HepG2 (cell line): ENCODE results near the gene UGT2B28. TPM values are rescaled to one million over a fixed set of nuclear protein-coding genes. Genes with fewer than 3 reads are reported as not detected.
"Not testable (repeated sequence)": the region's sequence is repeated elsewhere in the genome, so short reads cannot be mapped to it uniquely, and the experiment has no call there.

ENCODE experiments used
- ATAC-seq: fragments of 200-7000 bp; cut with Tn5 transposase; 3 replicates; pipeline ENCODE4 v1.9.1; 2020; ENCODE audit warnings: mild to moderate bottlenecking, moderate library complexity
- BruUV-seq: library from RNA; stranded (reverse); fragments of 400-500 nt; replicated peaks from 2 replicates; lab custom pipeline; 2021; lab: Mats Ljungman, UMichigan
- CTCF ChIA-PET: fragments of 300-600 bp; formaldehyde crosslinking; extraction: SDS; loops from one replicate; lab custom pipeline; 2021; ENCODE audit warnings: low total read pairs, inconsistent platforms, low intra/inter-chr PET ratio; lab: Yijun Ruan, JAX
- POLR2A ChIA-PET: fragments of 350-600 bp; sonication (Branson Sonifier 250); formaldehyde crosslinking; loops from one replicate; lab custom pipeline; 2020; ENCODE audit warnings: antibody characterized with exemption, inconsistent platforms; lab: Yijun Ruan, JAX
- DNase-seq: peaks from one replicate; pipeline ENCODE4 v3.0.0-alpha.2; 2015; ENCODE audit warnings: low spot score
- FAIRE-seq: peaks from 3 replicates; lab custom pipeline; 2011; peaks lifted over from hg19 to GRCh38; lab: Jason Lieb, UNC
- H2AFZ ChIP-seq: one replicate; pipeline ENCODE4 v1.6.1; 2011; ENCODE audit warnings: low read length, inconsistent platforms
- H3K27ac ChIP-seq: fragments of 300-600 bp; 3 replicates; pipeline ENCODE4 v1.8.0; 2011; ENCODE audit warnings: mixed run types, mild to moderate bottlenecking, mixed read lengths, low read length, inconsistent platforms; ENCODE audit not compliant: insufficient read depth; ENCODE audit errors: extremely low read length
- H3K27me3 ChIP-seq, 2 experiments: fragments of 200-600 bp in 1 of 2; 2 replicates in 1 of 2; 3 replicates in 1 of 2; pipeline versions ENCODE4 v1.6.0 to v1.8.0; 2011; ENCODE audit warnings: low read length in 2 of 2, mild to moderate bottlenecking in 2 of 2, moderate library complexity in 2 of 2, inconsistent platforms in 1 of 2; ENCODE audit not compliant: insufficient read depth in 2 of 2, control insufficient read depth in 1 of 2
- H3K36me3 ChIP-seq, 2 experiments: fragments of 200-600 bp in 1 of 2; replicated peaks in 1 of 2; 2 replicates in 1 of 2; 3 replicates in 1 of 2; pipeline versions ENCODE4 v1.5.1 to v1.8.0; 2011; ENCODE audit warnings: low read length in 2 of 2, inconsistent platforms in 1 of 2; ENCODE audit not compliant: insufficient read depth in 2 of 2, control insufficient read depth in 1 of 2
- H3K4me1 ChIP-seq: 2 replicates; pipeline ENCODE4 v1.5.1; 2012; ENCODE audit warnings: low read length, inconsistent platforms; ENCODE audit not compliant: insufficient read depth
- H3K4me2 ChIP-seq: 2 replicates; pipeline ENCODE4 v1.6.0; 2011; ENCODE audit warnings: low read depth, low read length, inconsistent platforms
- H3K4me3 ChIP-seq, 3 experiments: fragments of 200-600 bp in 1 of 3; sonication (generic), shearing (Covaris generic) in 1 of 3; replicated peaks in 1 of 3; 2 replicates each; pipeline ENCODE4 v1.5.1; 2011 to 2016; ENCODE audit warnings: low read length in 3 of 3, inconsistent platforms in 2 of 3, low read depth in 2 of 3, mild to moderate bottlenecking in 2 of 3, control low read depth in 1 of 3, mixed read lengths in 1 of 3; ENCODE audit not compliant: insufficient read depth in 1 of 3
- H3K79me2 ChIP-seq: one replicate; pipeline ENCODE4 v1.6.1; 2011; ENCODE audit warnings: low read length, inconsistent platforms; ENCODE audit not compliant: insufficient read depth
- H3K9ac ChIP-seq: 2 replicates; pipeline ENCODE4 v1.6.0; 2011; ENCODE audit warnings: mild to moderate bottlenecking, low read depth, low read length, inconsistent platforms; ENCODE audit not compliant: insufficient read depth
- H3K9me3 ChIP-seq: 2 replicates; pipeline ENCODE4 v1.5.1; 2012; ENCODE audit warnings: mild to moderate bottlenecking, low read length
- H4K20me1 ChIP-seq: 2 replicates; pipeline ENCODE4 v1.6.0; 2011; ENCODE audit warnings: inconsistent platforms, mild to moderate bottlenecking, low read length, moderate library complexity; ENCODE audit not compliant: insufficient read depth
- SMC3 ChIP-seq: IDR thresholded peaks from 2 replicates; pipeline ENCODE4 v1.6.1; 2011; ENCODE audit warnings: low read length, improper control_type of control experiment
- WGBS: methylation state at CpG from one replicate; pipeline ENCODE4 v1.1.6; 2017; ENCODE audit warnings: low lambda C conversion rate; 5-methylcytosine and 5-hydroxymethylcytosine counted together
- in situ Hi-C: cut with HindIII; loops from 2 replicates; pipeline ENCODE4 v1.10.0; 2017; ENCODE audit warnings: low pct_unique_long_range_greater_than_20kb; ENCODE audit not compliant: extremely low pct_ligation_motif_present
- intact Hi-C: fragments of 100-400 bp; cut with micrococcal nuclease; formaldehyde crosslinking; loops from one replicate; pipeline ENCODE4 v1.10.0; 2022; ENCODE audit not compliant: unreplicated experiment
- polyA plus RNA-seq, 8 experiments: library from polyadenylated mRNA; depleted of rRNA in 3 of 8; stranded (reverse) in 7 of 8; unstranded in 1 of 8; fragments of >200 nt; fragmentation: Illumina TruSeq in 4 of 8; extraction: Trizol in 4 of 8; gene quantifications; 2 replicates each; pipeline versions ENCODE4 v1.2.1 to v1.2.3, GENCODE V29; 2011 to 2016; ENCODE audit warnings: low read depth in 4 of 8, missing spikeins in 1 of 8, mixed read lengths in 1 of 8; ENCODE audit not compliant: insufficient read depth in 1 of 8
- total RNA-seq, 5 experiments: library from RNA; depleted of rRNA; stranded (reverse); fragments of >200 nt; fragmentation: Illumina TruSeq; extraction: Trizol; gene quantifications; 2 replicates each; pipeline ENCODE4 v1.2.3, GENCODE V29; 2016; ENCODE audit warnings: low read depth in 1 of 5
- TF ChIP-seq, protein P1 (sequence below): sonication (generic); formaldehyde crosslinking; IDR thresholded peaks from 2 replicates; pipeline ENCODE4 v1.5.0; 2020; ENCODE audit warnings: mild to moderate bottlenecking, missing genetic modification reagents, moderate library complexity
- TF ChIP-seq, protein P2 (sequence below): sonication (generic); formaldehyde crosslinking; IDR thresholded peaks from 2 replicates; pipeline ENCODE4 v1.4.0; 2020; ENCODE audit warnings: missing genetic modification reagents, mild to moderate bottlenecking, borderline replicate concordance

UGT2B28 gene
- total and polyA plus RNA-seq, 2 of the 13 experiments (the other 11 are each of a cell fraction or from before 2014, with no cell fraction given): not detected

DNA sequence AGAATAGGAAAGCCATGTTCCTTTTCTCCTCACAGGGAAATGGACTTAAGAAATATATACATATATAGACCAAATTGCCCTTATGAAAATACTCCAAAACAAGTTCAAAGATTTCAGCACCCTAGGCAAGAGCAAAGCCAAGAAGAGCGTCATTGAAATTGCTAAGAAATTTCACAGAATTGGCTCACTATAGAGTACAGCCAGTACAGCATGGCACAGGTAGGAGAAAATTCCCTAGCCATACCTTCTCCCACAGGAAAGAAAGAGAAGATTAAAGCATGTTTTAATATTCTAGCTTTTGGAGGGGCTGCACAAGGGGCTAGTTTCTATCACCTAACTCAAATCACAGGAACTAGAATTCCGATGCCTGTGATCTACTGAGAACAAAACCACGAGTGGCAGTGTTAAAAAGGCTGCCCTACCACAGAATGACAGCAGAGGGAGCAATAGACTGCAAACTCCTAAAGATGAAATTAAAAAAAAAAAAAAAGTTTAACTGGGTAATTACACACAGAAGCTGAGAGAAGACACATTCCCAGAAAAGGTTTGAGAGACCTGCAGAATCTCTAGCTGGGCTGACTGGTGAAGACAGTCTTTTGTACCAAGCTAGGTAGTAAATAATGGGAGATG is 37.5 kb downstream of the UGT2B28 start:
- ATAC-seq, H3K36me3 ChIP-seq, H4K20me1 ChIP-seq, H3K4me1 ChIP-seq, H3K79me2 ChIP-seq, H3K4me3 ChIP-seq, H3K9me3 ChIP-seq, H3K27ac ChIP-seq: not testable (repeated sequence)
- CTCF ChIA-PET: interaction anchor here (0.6 to 1.6 kb wide), 3 partner anchors 129 to 1241 kb away, joined by 4 to 8 read pairs (median 4); no protein-coding TSS in a partner anchor
- intact Hi-C loops: loop anchor here (2.0 to 5.0 kb wide), 2 partner anchors 299 to 1240 kb away; no protein-coding TSS in a partner anchor
- 3% methylated on average over 3 of the region's 3 CpGs for WGBS
- TF ChIP-seq, protein P1, sequence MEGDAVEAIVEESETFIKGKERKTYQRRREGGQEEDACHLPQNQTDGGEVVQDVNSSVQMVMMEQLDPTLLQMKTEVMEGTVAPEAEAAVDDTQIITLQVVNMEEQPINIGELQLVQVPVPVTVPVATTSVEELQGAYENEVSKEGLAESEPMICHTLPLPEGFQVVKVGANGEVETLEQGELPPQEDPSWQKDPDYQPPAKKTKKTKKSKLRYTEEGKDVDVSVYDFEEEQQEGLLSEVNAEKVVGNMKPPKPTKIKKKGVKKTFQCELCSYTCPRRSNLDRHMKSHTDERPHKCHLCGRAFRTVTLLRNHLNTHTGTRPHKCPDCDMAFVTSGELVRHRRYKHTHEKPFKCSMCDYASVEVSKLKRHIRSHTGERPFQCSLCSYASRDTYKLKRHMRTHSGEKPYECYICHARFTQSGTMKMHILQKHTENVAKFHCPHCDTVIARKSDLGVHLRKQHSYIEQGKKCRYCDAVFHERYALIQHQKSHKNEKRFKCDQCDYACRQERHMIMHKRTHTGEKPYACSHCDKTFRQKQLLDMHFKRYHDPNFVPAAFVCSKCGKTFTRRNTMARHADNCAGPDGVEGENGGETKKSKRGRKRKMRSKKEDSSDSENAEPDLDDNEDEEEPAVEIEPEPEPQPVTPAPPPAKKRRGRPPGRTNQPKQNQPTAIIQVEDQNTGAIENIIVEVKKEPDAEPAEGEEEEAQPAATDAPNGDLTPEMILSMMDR (CRISPR knock-in tag): 0 out of 2 replicates have a peak, but pooled peaks have one; percentile 28
- TF ChIP-seq, protein P2, sequence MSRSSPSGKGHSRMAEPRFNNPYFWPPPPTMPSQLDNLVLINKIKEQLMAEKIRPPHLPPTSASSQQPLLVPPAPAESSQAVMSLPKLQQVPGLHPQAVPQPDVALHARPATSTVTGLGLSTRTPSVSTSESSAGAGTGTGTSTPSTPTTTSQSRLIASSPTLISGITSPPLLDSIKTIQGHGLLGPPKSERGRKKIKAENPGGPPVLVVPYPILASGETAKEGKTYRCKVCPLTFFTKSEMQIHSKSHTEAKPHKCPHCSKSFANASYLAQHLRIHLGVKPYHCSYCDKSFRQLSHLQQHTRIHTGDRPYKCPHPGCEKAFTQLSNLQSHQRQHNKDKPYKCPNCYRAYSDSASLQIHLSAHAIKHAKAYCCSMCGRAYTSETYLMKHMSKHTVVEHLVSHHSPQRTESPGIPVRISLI: 0 out of 2 replicates have a peak, but pooled peaks have one; percentile 28
- peak; percentile 45; the same call in 1 of the 2 replicates for TF ChIP-seq SMC3
- TF ChIP-seq, all 625 proteins: peak for 3; not testable (repeated sequence) for 622
- POLR2A ChIA-PET, H3K9ac ChIP-seq, H2AFZ ChIP-seq, in situ Hi-C loops, DNase-seq, H3K27me3 ChIP-seq, BruUV-seq, FAIRE-seq: not testable (repeated sequence)
- peak overlapping the region; percentile 39; the same call in 1 of the 2 replicates for H3K4me2 ChIP-seq
